ENCODE results near the gene ARHGEF7. TPM values are rescaled to one million over a fixed set of nuclear protein-coding genes. Genes with fewer than 3 reads are reported as not detected.

Gene ARHGEF7
- total RNA-seq, 1 donor from 2014 or later: 64.6 TPM

DNA sequence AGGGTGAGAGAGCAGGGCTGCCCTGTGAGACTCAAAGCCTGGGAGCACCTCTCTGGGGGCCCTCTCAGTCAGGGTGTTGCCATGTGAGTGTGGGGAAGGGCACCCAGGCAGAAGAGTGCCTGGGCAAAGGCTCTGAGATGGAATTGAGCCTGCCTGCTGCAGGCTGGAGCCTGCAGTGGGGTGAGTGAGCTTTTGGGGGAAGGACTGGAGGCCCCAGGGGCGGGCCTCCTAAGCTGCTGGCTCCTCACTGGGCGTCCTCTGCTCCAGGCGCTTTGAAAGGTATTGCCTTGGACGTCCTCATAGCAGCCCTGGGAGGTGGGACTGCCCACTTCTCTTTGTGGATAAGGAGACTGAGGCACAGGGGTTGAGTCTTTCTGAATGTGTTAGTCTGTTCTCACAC is 60.3 kb downstream of the ARHGEF7 start:
- H3K4me2 ChIP-seq: no peak overlapping the region
- no peak overlapping the region for H2AFZ ChIP-seq (replicated peaks)
- no peak overlapping the region for H3K27ac Mint-ChIP-seq
- no peaks in the 10 kb centered on the region for H3K27me3 ChIP-seq
- peaks cover 99% of the 10 kb centered on the region for H3K79me2 ChIP-seq (ENCODE audit: low read depth)
- peaks cover 24% of the 10 kb centered on the region for H3K4me1 ChIP-seq
- H3K36me3 ChIP-seq: no peaks in the 10 kb centered on the region
- no peak overlapping the region for H3K4me3 ChIP-seq
- peaks cover 20% of the 10 kb centered on the region for H3K4me1 Mint-ChIP-seq
- H3K36me3 Mint-ChIP-seq: peaks cover 17% of the 10 kb centered on the region
- DNase-seq (ENCODE audit: low spot score): peak; percentile 27
- no peaks in the 10 kb centered on the region for H3K9me3 ChIP-seq (ENCODE audit: low read depth)
- H3K27me3 Mint-ChIP-seq (ENCODE audit: insufficient read depth, low read depth): peaks cover 2% of the 10 kb centered on the region
- H3K9me3 Mint-ChIP-seq: no peaks in the 10 kb centered on the region
- peaks cover 99% of the 10 kb centered on the region for H4K20me1 ChIP-seq (ENCODE audit: low read depth)
- no peak overlapping the region for H3K27ac ChIP-seq
- no peaks in the 10 kb centered on the region for H3F3A ChIP-seq (ENCODE audit: low read depth)
- no peak overlapping the region for H3K9ac ChIP-seq
- H3K4me3 Mint-ChIP-seq: no peak overlapping the region
- TF ChIP-seq EZH2 (IDR thresholded peaks at IDR 0.05) (no peak), EZH2phosphoT487 (IDR thresholded peaks at IDR 0.05) (no peak)

DNA sequence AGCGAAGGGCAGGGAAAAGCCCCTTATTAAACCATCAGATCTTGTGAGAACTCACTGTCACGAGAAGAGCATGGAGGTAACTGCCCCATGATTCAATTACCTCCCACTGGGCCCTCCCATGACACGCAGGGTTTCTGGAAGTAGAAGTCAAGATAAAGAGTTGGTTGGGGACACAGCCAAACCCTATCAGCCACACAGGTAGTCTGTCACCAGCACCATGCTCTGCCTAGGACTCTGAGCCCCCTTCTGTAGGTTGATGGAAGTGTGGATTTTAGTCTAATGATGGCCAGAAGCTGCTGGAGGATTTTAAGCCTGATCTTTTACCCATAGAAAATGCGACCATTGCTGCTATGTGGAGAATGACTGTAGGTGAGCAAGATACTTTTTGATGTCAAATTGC is 60.8 kb downstream of the ARHGEF7 start:
- no peak for DNase-seq (ENCODE audit: low spot score)
- no peaks in the 10 kb centered on the region for H3K9me3 ChIP-seq (ENCODE audit: low read depth)
- H3K36me3 ChIP-seq: no peaks in the 10 kb centered on the region
- Mint-ChIP-seq H3K27ac (no peak overlapping the region), H3K27me3 (ENCODE audit: insufficient read depth, low read depth) (peaks cover 2% of the 10 kb centered on the region), H3K9me3 (no peaks in the 10 kb centered on the region), H3K4me1 (peaks cover 20% of the 10 kb centered on the region), H3K36me3 (peaks cover 17% of the 10 kb centered on the region), H3K4me3 (no peak overlapping the region)
- no peak overlapping the region for H2AFZ ChIP-seq (replicated peaks)
- no peak overlapping the region for H3K4me3 ChIP-seq
- H3K79me2 ChIP-seq (ENCODE audit: low read depth): peaks cover 99% of the 10 kb centered on the region
- H3K27ac ChIP-seq: no peak overlapping the region
- TF ChIP-seq EZH2 (IDR thresholded peaks at IDR 0.05): no peak
- TF ChIP-seq, protein P1, sequence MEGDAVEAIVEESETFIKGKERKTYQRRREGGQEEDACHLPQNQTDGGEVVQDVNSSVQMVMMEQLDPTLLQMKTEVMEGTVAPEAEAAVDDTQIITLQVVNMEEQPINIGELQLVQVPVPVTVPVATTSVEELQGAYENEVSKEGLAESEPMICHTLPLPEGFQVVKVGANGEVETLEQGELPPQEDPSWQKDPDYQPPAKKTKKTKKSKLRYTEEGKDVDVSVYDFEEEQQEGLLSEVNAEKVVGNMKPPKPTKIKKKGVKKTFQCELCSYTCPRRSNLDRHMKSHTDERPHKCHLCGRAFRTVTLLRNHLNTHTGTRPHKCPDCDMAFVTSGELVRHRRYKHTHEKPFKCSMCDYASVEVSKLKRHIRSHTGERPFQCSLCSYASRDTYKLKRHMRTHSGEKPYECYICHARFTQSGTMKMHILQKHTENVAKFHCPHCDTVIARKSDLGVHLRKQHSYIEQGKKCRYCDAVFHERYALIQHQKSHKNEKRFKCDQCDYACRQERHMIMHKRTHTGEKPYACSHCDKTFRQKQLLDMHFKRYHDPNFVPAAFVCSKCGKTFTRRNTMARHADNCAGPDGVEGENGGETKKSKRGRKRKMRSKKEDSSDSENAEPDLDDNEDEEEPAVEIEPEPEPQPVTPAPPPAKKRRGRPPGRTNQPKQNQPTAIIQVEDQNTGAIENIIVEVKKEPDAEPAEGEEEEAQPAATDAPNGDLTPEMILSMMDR (IDR thresholded peaks at IDR 0.05): no peak
- H3F3A ChIP-seq (ENCODE audit: low read depth): no peaks in the 10 kb centered on the region
- peaks cover 99% of the 10 kb centered on the region for H4K20me1 ChIP-seq (ENCODE audit: low read depth)
- no peak overlapping the region for H3K9ac ChIP-seq
- no peaks in the 10 kb centered on the region for H3K27me3 ChIP-seq
- H3K4me2 ChIP-seq: no peak overlapping the region
- H3K4me1 ChIP-seq: peaks cover 18% of the 10 kb centered on the region

DNA sequence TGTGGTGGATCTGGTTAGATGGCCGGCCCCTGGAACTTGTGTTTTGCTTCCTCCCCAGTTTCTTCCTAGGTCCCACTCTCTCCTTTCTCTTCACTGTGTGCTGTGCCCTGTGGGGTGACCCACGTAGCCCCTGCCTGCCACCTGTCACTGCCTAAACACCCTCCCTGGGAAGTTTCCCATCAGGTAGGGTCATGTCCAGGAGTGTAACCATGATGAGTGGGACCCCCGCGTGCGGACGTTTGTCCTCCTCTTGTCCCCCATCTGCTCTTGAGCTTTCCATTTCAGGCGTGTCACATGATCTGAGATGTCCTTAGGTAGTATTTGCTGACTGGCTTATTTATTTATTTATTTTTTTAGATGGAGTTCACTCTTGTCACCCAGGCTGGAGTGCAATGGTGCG is 61.3 kb downstream of the ARHGEF7 start:
- Histone ChIP-seq H3K36me3 (no peaks in the 10 kb centered on the region), H3K9me3 (ENCODE audit: low read depth) (no peaks in the 10 kb centered on the region), H2AFZ (replicated peaks) (no peak overlapping the region), H3K9ac (no peak overlapping the region), H3K4me2 (no peak overlapping the region), H3K79me2 (ENCODE audit: low read depth) (peaks cover 99% of the 10 kb centered on the region), H3K27me3 (no peaks in the 10 kb centered on the region), H4K20me1 (ENCODE audit: low read depth) (peaks cover 98% of the 10 kb centered on the region), H3F3A (ENCODE audit: low read depth) (no peaks in the 10 kb centered on the region), H3K4me1 (peaks cover 14% of the 10 kb centered on the region), H3K4me3 (no peak overlapping the region), H3K27ac (no peak overlapping the region)
- Mint-ChIP-seq H3K4me1 (peaks cover 19% of the 10 kb centered on the region), H3K4me3 (no peak overlapping the region), H3K9me3 (no peaks in the 10 kb centered on the region), H3K27ac (no peak overlapping the region), H3K36me3 (peaks cover 22% of the 10 kb centered on the region), H3K27me3 (ENCODE audit: insufficient read depth, low read depth) (peaks cover 2% of the 10 kb centered on the region)
- no peak for DNase-seq (ENCODE audit: low spot score)
- TF ChIP-seq, protein P1 (IDR thresholded peaks at IDR 0.05): no peak
- no peak for TF ChIP-seq EZH2 (IDR thresholded peaks at IDR 0.05)
- no peak for TF ChIP-seq EZH2phosphoT487 (IDR thresholded peaks at IDR 0.05)

DNA sequence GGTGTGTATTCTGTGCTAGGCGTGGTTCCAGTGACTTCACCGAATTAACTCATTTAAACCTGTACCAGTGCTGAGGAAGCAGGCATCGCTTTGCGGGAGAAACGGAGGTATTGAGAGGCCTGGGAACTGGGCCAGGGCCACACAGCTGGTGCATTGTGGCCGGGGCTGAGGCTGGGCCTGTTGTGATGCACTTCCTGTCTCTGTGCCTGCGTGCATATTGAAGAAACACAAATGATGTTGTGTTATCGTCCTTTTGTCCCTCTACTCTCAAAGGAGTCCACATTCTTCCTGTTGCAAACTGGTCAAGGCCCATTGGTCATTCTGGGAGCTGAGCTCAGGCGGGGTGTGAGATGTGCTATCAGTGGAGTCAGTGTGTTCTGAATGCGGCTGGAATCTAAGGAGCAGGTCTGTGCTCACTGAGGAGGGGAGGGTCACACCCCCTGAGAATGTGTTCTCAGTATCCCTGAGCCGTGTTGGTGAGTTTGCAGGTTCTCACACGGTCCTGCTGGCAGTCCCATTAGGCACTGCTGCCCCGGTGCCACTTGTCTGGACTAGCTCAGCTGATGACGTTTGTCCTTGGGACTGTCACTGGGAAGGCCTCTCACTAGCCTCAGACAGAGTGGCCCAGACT is 62.1 kb downstream of the ARHGEF7 start:
- no peaks in the 10 kb centered on the region for H3K9me3 ChIP-seq (ENCODE audit: low read depth)
- Mint-ChIP-seq H3K4me1 (peaks cover 17% of the 10 kb centered on the region), H3K4me3 (no peak overlapping the region), H3K9me3 (no peaks in the 10 kb centered on the region), H3K27me3 (ENCODE audit: insufficient read depth, low read depth) (peaks cover 2% of the 10 kb centered on the region), H3K27ac (peak overlapping the region; percentile 80), H3K36me3 (peaks cover 24% of the 10 kb centered on the region)
- H3K36me3 ChIP-seq: no peaks in the 10 kb centered on the region
- H3K4me2 ChIP-seq: no peak overlapping the region
- no peak overlapping the region for H3K4me3 ChIP-seq
- H3K4me1 ChIP-seq: peaks cover 12% of the 10 kb centered on the region
- TF ChIP-seq EZH2 (IDR thresholded peaks at IDR 0.05): no peak
- TF ChIP-seq, protein P1 (IDR thresholded peaks at IDR 0.05): no peak
- no peak for TF ChIP-seq EZH2phosphoT487 (IDR thresholded peaks at IDR 0.05)
- H2AFZ ChIP-seq (replicated peaks): no peak overlapping the region
- no peak overlapping the region for H3K9ac ChIP-seq
- H3K79me2 ChIP-seq (ENCODE audit: low read depth): peaks cover 100% of the 10 kb centered on the region
- no peak for DNase-seq (ENCODE audit: low spot score)
- H3K27me3 ChIP-seq: no peaks in the 10 kb centered on the region
- no peak overlapping the region for H3K27ac ChIP-seq
- peaks cover 92% of the 10 kb centered on the region for H4K20me1 ChIP-seq (ENCODE audit: low read depth)
- H3F3A ChIP-seq (ENCODE audit: low read depth): no peaks in the 10 kb centered on the region

All from neural progenitor cell (in vitro differentiated cells).